ENCODE data around the gene AP2A1.

AP2A1 gene

DNA sequence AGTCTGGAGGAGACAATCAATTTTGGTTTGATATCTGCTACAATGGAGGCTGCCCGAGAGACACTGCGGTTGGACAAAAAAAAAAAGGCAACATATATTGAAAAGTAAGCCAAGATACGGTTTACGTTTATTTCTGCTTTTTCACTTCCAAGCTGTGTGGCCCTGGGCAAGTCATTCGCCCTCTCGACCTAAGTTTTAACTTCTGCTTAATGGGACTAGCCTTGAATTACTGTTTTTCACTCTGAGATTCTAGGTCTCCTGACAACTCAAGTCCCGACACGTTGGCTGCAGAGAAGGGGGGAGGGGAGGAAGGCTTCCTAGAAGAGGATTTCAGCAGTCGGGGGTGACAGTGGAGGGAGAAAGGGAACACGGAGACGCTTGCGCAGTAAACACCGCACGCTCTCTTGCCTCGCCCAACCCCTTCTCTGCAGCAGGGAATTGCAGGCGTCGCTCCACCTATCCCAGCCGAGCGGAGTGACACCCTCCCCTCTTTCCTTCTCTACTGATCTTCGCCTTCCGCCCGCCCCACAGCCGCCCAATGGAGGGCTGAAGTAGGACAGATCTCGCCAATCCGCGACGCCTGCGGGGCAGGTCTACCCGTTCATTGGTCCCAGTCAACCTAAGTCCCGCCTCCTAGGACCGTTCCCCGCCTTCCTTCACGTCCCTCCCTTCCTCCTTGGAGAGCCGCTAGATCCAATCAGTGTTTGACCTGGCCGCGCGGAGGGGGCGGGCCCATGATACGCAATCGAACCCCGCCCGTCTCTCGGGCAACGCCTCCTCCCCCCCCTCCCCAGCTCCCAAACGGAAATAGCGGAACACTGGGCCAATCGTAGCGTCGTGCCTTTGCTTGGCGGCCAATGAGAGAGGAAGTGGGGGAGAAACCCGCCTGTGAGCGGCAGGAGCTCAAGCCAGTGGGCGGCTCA, 533 bp upstream of the AP2A1 start:
- H3K9me3 ChIP-seq (ENCODE audit: insufficient read depth, low read length): no peaks in the 10 kb centered on the region
- peak overlapping the region; percentile 3 for H3K4me3 ChIP-seq (ENCODE audit: insufficient read length, low read depth)
- H3K4me1 ChIP-seq (ENCODE audit: insufficient read depth, insufficient read length): peaks cover 11% of the 10 kb centered on the region
- peak overlapping the region; percentile 69 for H3K9ac ChIP-seq (ENCODE audit: insufficient read length, low read depth)
- DNase-seq (ENCODE audit: low read depth, low spot score): peak; percentile 98
- TF ChIP-seq ZNF274 (IDR thresholded peaks at IDR 0.05; ENCODE audit: low read depth, low read length) (no peak), YY1 (IDR thresholded peaks at IDR 0.05; ENCODE audit: insufficient read depth, insufficient read length) (no peak), SUZ12 (IDR thresholded peaks at IDR 0.05; ENCODE audit: extremely low read depth, insufficient read depth, insufficient read length) (no peak)
- no peaks in the 10 kb centered on the region for H3K27me3 ChIP-seq (ENCODE audit: insufficient read depth, insufficient read length)
- peaks cover 20% of the 10 kb centered on the region for H3K36me3 ChIP-seq (ENCODE audit: insufficient read depth, insufficient read length, low read length)

GRCh38 chr19:49767381-49767780, 580 bp downstream of the AP2A1 start:
- DNase-seq (ENCODE audit: low read depth, low spot score): no peak

DNA sequence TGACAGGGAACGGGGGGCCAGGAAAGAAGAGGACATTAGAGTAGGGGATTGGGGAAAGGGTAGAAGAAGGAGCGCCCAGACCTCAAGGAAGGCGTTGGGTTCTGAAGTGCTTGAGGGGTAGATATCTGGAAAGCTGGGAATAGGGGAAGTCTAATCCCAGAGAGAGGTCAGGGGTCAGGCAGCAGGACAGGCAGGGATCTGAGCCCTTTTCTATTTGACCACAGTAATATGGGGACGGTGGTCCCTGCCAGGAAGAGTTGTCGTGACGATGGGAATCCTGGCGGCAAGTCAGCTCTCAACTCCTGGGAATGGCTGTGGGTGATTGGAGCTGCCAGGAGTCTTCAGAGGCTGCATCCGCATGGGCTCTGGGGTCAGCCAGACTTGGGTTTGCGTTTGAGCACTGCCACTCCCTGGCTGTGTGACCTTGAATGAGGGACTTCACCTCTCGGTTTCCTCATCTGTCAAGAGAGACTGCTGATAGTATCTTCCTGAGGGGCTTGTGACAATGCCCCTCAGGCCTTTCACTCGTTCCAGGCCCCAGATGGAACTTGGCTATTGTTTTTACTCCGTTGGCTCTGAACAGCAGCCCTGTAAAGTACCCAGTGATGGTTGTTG, 1.3 kb downstream of the AP2A1 start:
- peak overlapping the region; percentile 66 for H3K9ac ChIP-seq (ENCODE audit: insufficient read length, low read depth)
- peaks cover 15% of the 10 kb centered on the region for H3K4me1 ChIP-seq (ENCODE audit: insufficient read depth, insufficient read length)
- no peaks in the 10 kb centered on the region for H3K9me3 ChIP-seq (ENCODE audit: insufficient read depth, low read length)
- TF ChIP-seq SUZ12 (IDR thresholded peaks at IDR 0.05; ENCODE audit: extremely low read depth, insufficient read depth, insufficient read length): no peak
- no peak for TF ChIP-seq ZNF274 (IDR thresholded peaks at IDR 0.05; ENCODE audit: low read depth, low read length)
- TF ChIP-seq YY1 (IDR thresholded peaks at IDR 0.05; ENCODE audit: insufficient read depth, insufficient read length): no peak
- DNase-seq (ENCODE audit: low read depth, low spot score): no peak
- peak overlapping the region; percentile 71 for H3K4me3 ChIP-seq (ENCODE audit: insufficient read length, low read depth)
- peaks cover 27% of the 10 kb centered on the region for H3K36me3 ChIP-seq (ENCODE audit: insufficient read depth, insufficient read length, low read length)
- no peaks in the 10 kb centered on the region for H3K27me3 ChIP-seq (ENCODE audit: insufficient read depth, insufficient read length)

More at GRCh38 chr19:49767381-49767780, 580 bp downstream of the AP2A1 start:
- H3K4me3 ChIP-seq (ENCODE audit: insufficient read length, low read depth): peak overlapping the region; percentile 71
- TF ChIP-seq ZNF274 (IDR thresholded peaks at IDR 0.05; ENCODE audit: low read depth, low read length): no peak
- TF ChIP-seq SUZ12 (IDR thresholded peaks at IDR 0.05; ENCODE audit: extremely low read depth, insufficient read depth, insufficient read length): no peak
- H3K9me3 ChIP-seq (ENCODE audit: insufficient read depth, low read length): no peaks in the 10 kb centered on the region
- no peaks in the 10 kb centered on the region for H3K27me3 ChIP-seq (ENCODE audit: insufficient read depth, insufficient read length)
- H3K9ac ChIP-seq (ENCODE audit: insufficient read length, low read depth): peak overlapping the region; percentile 66
- H3K36me3 ChIP-seq (ENCODE audit: insufficient read depth, insufficient read length, low read length): peaks cover 25% of the 10 kb centered on the region
- peaks cover 11% of the 10 kb centered on the region for H3K4me1 ChIP-seq (ENCODE audit: insufficient read depth, insufficient read length)

- no peak for DNase-seq (ENCODE audit: low read depth, low spot score)
- Histone ChIP-seq H3K4me1 (ENCODE audit: insufficient read depth, insufficient read length) (peaks cover 17% of the 10 kb centered on the region), H3K27me3 (ENCODE audit: insufficient read depth, insufficient read length) (no peaks in the 10 kb centered on the region), H3K9me3 (ENCODE audit: insufficient read depth, low read length) (no peaks in the 10 kb centered on the region), H3K9ac (ENCODE audit: insufficient read length, low read depth) (no peak overlapping the region), H3K4me3 (ENCODE audit: insufficient read length, low read depth) (no peak overlapping the region), H3K36me3 (ENCODE audit: insufficient read depth, insufficient read length, low read length) (peaks cover 40% of the 10 kb centered on the region)
- TF ChIP-seq SUZ12 (IDR thresholded peaks at IDR 0.05; ENCODE audit: extremely low read depth, insufficient read depth, insufficient read length) (no peak), ZNF274 (IDR thresholded peaks at IDR 0.05; ENCODE audit: low read depth, low read length) (no peak), YY1 (IDR thresholded peaks at IDR 0.05; ENCODE audit: insufficient read depth, insufficient read length) (no peak)
Measured at GRCh38 chr19:49770529-49770928, 3.7 kb downstream of the AP2A1 start.

DNA sequence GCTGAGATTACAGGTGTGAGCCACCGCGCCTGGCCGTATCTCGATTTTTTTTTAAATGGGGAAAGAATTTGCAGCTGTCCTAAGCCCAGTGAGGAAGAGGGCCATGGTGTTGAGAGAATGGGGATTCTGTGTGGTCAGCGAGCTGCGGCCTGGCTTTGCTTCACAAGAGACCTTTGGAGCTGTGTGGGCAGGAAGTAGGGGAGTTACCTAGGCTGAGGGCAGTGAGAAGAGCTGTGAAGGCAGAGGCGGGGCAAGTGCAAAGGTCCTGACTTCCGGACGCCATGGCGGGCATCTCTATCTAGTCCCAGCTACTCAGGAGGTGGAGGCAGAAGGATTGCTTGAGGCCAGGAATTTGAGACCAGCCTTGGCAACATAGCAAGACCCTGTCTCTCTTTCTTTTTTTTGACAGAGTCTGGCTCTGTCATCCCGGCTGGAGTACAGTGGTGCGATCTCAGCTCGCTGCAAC, 4.9 kb downstream of the AP2A1 start:
- DNase-seq (ENCODE audit: low read depth, low spot score): no peak
- H3K9me3 ChIP-seq (ENCODE audit: insufficient read depth, low read length): no peaks in the 10 kb centered on the region
- no peak overlapping the region for H3K9ac ChIP-seq (ENCODE audit: insufficient read length, low read depth)
- peaks cover 17% of the 10 kb centered on the region for H3K4me1 ChIP-seq (ENCODE audit: insufficient read depth, insufficient read length)
- no peak overlapping the region for H3K4me3 ChIP-seq (ENCODE audit: insufficient read length, low read depth)
- TF ChIP-seq YY1 (IDR thresholded peaks at IDR 0.05; ENCODE audit: insufficient read depth, insufficient read length): no peak
- no peak for TF ChIP-seq SUZ12 (IDR thresholded peaks at IDR 0.05; ENCODE audit: extremely low read depth, insufficient read depth, insufficient read length)
- no peak for TF ChIP-seq ZNF274 (IDR thresholded peaks at IDR 0.05; ENCODE audit: low read depth, low read length)
- H3K36me3 ChIP-seq (ENCODE audit: insufficient read depth, insufficient read length, low read length): peaks cover 51% of the 10 kb centered on the region
- no peaks in the 10 kb centered on the region for H3K27me3 ChIP-seq (ENCODE audit: insufficient read depth, insufficient read length)

DNA sequence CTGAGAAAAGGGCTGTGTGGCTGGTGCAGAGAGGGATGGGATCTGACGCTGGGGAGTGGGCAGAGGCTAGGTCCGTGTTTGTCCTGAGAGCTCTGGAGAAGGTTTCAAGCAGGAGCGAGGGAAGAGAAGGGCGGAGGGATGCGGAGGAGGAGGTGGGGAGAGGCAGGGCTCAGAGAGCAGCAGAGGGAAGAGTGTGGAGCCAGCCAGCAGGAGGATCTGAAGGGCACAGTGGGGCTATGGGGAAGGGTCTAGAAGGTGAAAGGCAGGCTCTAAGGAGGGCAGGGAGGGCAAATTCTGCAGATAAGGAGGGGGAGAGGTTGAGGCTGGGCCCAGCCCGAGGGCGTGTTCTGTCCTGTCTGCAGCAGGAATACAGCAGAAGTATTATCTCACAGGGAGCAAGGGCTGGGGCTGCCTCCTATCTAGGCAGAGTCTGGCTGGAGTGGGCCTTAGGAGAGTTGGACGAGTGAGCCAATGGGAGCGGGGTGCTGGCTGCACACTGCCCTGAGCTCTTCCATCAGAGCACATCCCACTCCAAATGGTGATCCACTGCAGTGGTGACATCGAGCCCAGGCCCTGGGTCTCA, 6.1 kb downstream of the AP2A1 start:
- H3K36me3 ChIP-seq (ENCODE audit: insufficient read depth, insufficient read length, low read length): peaks cover 51% of the 10 kb centered on the region
- TF ChIP-seq YY1 (IDR thresholded peaks at IDR 0.05; ENCODE audit: insufficient read depth, insufficient read length) (no peak), ZNF274 (IDR thresholded peaks at IDR 0.05; ENCODE audit: low read depth, low read length) (no peak), SUZ12 (IDR thresholded peaks at IDR 0.05; ENCODE audit: extremely low read depth, insufficient read depth, insufficient read length) (no peak)
- no peak overlapping the region for H3K4me3 ChIP-seq (ENCODE audit: insufficient read length, low read depth)
- no peak overlapping the region for H3K9ac ChIP-seq (ENCODE audit: insufficient read length, low read depth)
- no peak for DNase-seq (ENCODE audit: low read depth, low spot score)
- H3K9me3 ChIP-seq (ENCODE audit: insufficient read depth, low read length): no peaks in the 10 kb centered on the region
- H3K4me1 ChIP-seq (ENCODE audit: insufficient read depth, insufficient read length): peaks cover 13% of the 10 kb centered on the region
- H3K27me3 ChIP-seq (ENCODE audit: insufficient read depth, insufficient read length): no peaks in the 10 kb centered on the region
